GM19035 (cell line): Measurements from ENCODE around the gene ERCC6L.

Experiments used
- ATAC-seq: cut with Tn5 transposase; IDR thresholded peaks from one replicate; pipeline ENCODE4 v1.9.1; 2021; ENCODE audit not compliant: unreplicated experiment

ERCC6L gene

DNA sequence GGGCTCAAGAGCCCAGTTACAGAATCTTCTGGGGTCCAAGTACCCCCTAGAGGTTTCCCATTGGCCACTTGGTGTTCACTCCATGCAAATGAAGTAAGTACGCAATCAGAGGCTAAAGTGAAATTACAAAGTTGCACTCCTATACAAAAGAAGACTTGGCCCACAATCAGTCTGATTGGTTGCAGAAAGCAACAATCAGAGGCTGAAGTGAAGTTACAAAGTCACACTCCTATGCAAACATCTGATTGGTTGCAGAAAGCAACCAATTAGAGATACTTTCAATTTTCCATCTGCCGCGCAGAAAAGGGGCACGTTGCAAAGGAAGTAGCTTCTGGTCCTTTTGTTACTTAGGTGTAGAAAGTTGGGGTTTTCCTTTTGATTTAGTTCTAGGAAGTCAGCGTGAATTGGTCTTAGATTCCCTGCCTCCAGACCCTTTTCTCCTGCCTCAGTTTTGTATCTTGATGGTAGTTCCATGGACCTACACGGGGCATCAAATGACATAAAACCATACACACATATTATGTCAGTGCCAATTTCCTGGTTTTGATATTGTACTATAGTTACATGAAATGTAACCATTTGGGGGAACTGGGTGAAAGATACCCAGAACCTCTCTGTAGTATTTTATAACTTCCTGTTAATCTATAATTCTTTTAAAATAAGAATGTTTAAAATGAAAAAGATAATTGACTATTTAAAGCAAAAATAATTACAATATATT is 69.7 kb downstream of the ERCC6L start:
- no peak for ATAC-seq

DNA sequence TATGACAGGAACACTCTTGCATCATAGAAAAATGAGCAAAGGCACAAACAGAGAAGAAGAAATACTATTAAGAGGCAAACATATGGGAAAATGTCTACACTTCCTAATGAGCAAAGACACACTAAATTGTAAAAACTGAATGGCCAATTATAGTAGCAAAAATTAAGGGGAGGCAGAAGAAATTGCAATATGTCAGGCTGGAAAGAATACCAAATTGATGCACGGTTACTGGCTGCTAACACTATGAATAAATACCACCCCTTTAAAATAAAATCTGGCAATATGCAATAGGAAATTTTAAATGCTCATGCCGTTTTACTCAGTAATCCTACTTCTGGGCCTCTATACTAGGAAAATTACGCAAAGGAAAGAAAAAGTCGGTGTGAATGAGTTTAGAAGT is 73.3 kb downstream of the ERCC6L start:
- no peak for ATAC-seq

DNA sequence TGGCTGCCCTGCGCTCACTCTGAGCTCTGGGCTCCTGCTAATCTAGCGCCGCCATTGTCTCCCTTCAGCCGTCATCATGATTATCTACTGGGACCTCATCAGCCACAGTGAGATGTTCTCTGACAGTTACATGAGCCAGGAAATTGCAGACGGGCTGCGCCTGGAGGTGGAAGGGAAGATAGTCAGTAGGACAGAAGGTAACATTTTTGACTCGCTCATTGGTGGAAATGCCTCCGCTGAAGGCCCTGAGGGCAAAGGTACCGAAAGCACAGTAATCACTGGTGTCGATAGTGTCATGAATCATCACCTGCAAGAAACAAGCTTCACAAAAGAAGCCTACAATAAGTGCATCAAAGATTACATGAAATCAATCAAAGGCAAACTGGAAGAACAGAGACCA is 79.1 kb downstream of the ERCC6L start:
- ATAC-seq, result no peak

DNA sequence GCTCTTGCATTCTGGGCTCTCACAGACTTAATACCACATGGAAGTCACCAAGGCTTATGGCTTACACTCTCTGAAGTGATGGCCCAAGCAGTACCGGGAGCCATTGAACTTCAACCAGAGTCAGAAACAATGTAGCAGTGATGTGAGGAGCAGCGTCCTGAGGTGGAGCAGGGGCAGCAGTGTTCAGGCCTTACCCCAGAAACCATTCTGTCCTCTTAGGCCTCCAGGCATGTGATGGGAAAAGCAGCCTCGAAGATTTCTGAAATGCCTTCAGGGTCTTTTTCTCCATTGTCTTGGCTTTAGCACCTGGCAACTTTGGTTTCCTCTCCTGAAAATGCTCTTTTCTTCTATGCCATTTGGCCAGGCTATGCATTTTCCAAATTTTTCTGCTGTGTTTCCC is 80.1 kb downstream of the ERCC6L start:
- no peak for ATAC-seq
